HepG2 (cell line): ENCODE measurements around the gene F12.

ENCODE experiments used
- CEBPB ChIP-seq: IDR thresholded peaks from 2 replicates; pipeline ENCODE4 v1.6.1; 2011; ENCODE audit warnings: low read depth, low read length, improper control_type of control experiment, borderline replicate concordance
- HNF4A ChIP-seq: sonication (generic); formaldehyde crosslinking; IDR thresholded peaks from 2 replicates; pipeline ENCODE4 v1.4.0; 2020; ENCODE audit warnings: missing genetic modification reagents
- RNF2 ChIP-seq: fragments of 450-650 bp; conservative IDR thresholded peaks from 2 replicates; pipeline ENCODE4 v1.6.1; 2016; ENCODE audit warnings: low read depth
- TARDBP ChIP-seq: sonication (generic); formaldehyde crosslinking; IDR thresholded peaks from 2 replicates; pipeline ENCODE4 v1.8.0; 2022; ENCODE audit warnings: mild to moderate bottlenecking, missing genetic modification reagents
- TBP ChIP-seq: sonication (generic); formaldehyde crosslinking; IDR thresholded peaks from 2 replicates; pipeline ENCODE4 v1.5.0; 2020; ENCODE audit warnings: missing genetic modification reagents
- ZNF224 ChIP-seq: sonication (generic); formaldehyde crosslinking; IDR thresholded peaks from 2 replicates; pipeline ENCODE4 v1.5.0; 2020; ENCODE audit warnings: mild to moderate bottlenecking, missing genetic modification reagents
- TF ChIP-seq, protein P1 (sequence below): sonication (generic); formaldehyde crosslinking; IDR thresholded peaks from 2 replicates; pipeline ENCODE4 v1.5.0; 2020; ENCODE audit warnings: missing genetic modification reagents
- TF ChIP-seq, protein P2 (sequence below): sonication (generic); formaldehyde crosslinking; conservative IDR thresholded peaks from 2 replicates; pipeline ENCODE4 v1.4.0; 2020; ENCODE audit warnings: missing genetic modification reagents

DNA sequence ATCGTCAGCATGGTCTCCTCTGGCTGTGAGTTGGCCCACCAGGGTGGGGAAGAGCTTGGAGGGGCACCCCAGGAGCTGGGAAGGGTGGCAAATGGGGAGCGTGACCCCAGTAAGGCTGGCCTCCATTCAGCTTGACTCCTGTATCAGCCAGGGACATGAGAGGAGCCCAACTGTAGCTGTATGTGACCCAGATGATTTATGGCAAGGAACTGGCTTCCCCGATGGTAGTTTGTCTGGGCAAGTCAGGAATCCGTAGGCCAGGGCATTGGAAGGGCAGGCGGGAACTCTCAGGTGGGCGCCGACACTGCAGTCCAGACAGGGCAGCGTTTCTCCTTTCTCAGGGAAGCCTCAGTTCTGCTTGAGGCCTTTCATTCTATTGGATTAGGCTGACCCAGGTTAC lies 22.8 kb downstream of the F12 start:
- no peak for TF ChIP-seq TARDBP (CRISPR knock-in tag)
- TF ChIP-seq, protein P1, sequence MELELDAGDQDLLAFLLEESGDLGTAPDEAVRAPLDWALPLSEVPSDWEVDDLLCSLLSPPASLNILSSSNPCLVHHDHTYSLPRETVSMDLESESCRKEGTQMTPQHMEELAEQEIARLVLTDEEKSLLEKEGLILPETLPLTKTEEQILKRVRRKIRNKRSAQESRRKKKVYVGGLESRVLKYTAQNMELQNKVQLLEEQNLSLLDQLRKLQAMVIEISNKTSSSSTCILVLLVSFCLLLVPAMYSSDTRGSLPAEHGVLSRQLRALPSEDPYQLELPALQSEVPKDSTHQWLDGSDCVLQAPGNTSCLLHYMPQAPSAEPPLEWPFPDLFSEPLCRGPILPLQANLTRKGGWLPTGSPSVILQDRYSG (CRISPR knock-in tag) = no peak
- TF ChIP-seq ZNF224 (CRISPR knock-in tag) = no peak
- TF ChIP-seq CEBPB = no peak
- no peak for TF ChIP-seq RNF2
- TF ChIP-seq HNF4A (CRISPR knock-in tag) = no peak
- TF ChIP-seq TBP (CRISPR knock-in tag) = no peak
- TF ChIP-seq, protein P2, sequence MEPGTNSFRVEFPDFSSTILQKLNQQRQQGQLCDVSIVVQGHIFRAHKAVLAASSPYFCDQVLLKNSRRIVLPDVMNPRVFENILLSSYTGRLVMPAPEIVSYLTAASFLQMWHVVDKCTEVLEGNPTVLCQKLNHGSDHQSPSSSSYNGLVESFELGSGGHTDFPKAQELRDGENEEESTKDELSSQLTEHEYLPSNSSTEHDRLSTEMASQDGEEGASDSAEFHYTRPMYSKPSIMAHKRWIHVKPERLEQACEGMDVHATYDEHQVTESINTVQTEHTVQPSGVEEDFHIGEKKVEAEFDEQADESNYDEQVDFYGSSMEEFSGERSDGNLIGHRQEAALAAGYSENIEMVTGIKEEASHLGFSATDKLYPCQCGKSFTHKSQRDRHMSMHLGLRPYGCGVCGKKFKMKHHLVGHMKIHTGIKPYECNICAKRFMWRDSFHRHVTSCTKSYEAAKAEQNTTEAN = no peak
